Measurements from ENCODE around the gene GOLIM4.

Gene GOLIM4

GRCh38 chr3:168003911-168004310 lies 91.8 kb downstream of the GOLIM4 start:
- DNase-seq (ENCODE audit: low read depth): no peak
- no peak for TF ChIP-seq CTCF (IDR thresholded peaks at IDR 0.05; ENCODE audit: insufficient read depth, low read depth, low read length, missing control alignments)
- H3K4me3 ChIP-seq (ENCODE audit: low read depth, low read length): no peak overlapping the region

GRCh38 chr3:168002786-168003368 lies 92.8 kb downstream of the GOLIM4 start:
- TF ChIP-seq CTCF (IDR thresholded peaks at IDR 0.05; ENCODE audit: insufficient read depth, low read depth, low read length, missing control alignments): no peak
- no peak for DNase-seq (ENCODE audit: low read depth)

GRCh38 chr3:168001244-168001643 lies 94.5 kb downstream of the GOLIM4 start:
- TF ChIP-seq CTCF (IDR thresholded peaks at IDR 0.05; ENCODE audit: insufficient read depth, low read depth, low read length, missing control alignments): no peak
- no peak overlapping the region for H3K4me3 ChIP-seq (ENCODE audit: low read depth, low read length)
- no peak for DNase-seq (ENCODE audit: low read depth)

More at GRCh38 chr3:168002786-168003368, 92.8 kb downstream of the GOLIM4 start:
- no peak overlapping the region for H3K4me3 ChIP-seq (ENCODE audit: low read depth, low read length)

GRCh38 chr3:167998253-167998652 lies 97.5 kb downstream of the GOLIM4 start:
- DNase-seq (ENCODE audit: low read depth): no peak
- H3K4me3 ChIP-seq (ENCODE audit: low read depth, low read length): no peak overlapping the region
- TF ChIP-seq CTCF (IDR thresholded peaks at IDR 0.05; ENCODE audit: insufficient read depth, low read depth, low read length, missing control alignments): no peak

- DNase-seq (ENCODE audit: low read depth): no peak
- no peak overlapping the region for H3K4me3 ChIP-seq (ENCODE audit: low read depth, low read length)
- TF ChIP-seq CTCF (IDR thresholded peaks at IDR 0.05; ENCODE audit: insufficient read depth, low read depth, low read length, missing control alignments): no peak
Measured at GRCh38 chr3:167996514-167996913, 99.2 kb downstream of the GOLIM4 start.

GRCh38 chr3:167992381-167992780 lies 103.3 kb downstream of the GOLIM4 start:
- TF ChIP-seq CTCF (IDR thresholded peaks at IDR 0.05; ENCODE audit: insufficient read depth, low read depth, low read length, missing control alignments): no peak
- DNase-seq (ENCODE audit: low read depth): no peak
- H3K4me3 ChIP-seq (ENCODE audit: low read depth, low read length): no peak overlapping the region

GRCh38 chr3:167991213-167991612 lies 104.5 kb downstream of the GOLIM4 start:
- no peak for TF ChIP-seq CTCF (IDR thresholded peaks at IDR 0.05; ENCODE audit: insufficient read depth, low read depth, low read length, missing control alignments)
- no peak overlapping the region for H3K4me3 ChIP-seq (ENCODE audit: low read depth, low read length)
- no peak for DNase-seq (ENCODE audit: low read depth)
